Testis (tissue), 3 donors: ENCODE results near the gene LSR. TPM values are rescaled to one million over a fixed set of nuclear protein-coding genes. Genes with fewer than 3 reads are reported as not detected.

Source experiments
- DNase-seq: peaks from one replicate; pipeline ENCODE4 v3.0.0-alpha.2; 2019
- H3K27ac ChIP-seq, 2 donors: fragments of 200-600 bp; sonication (generic); one replicate each; pipeline ENCODE4 v1.5.1; 2019
- H3K27me3 ChIP-seq: fragments of 200-600 bp; sonication (generic); one replicate; pipeline ENCODE4 v1.5.1; 2019
- H3K36me3 ChIP-seq: fragments of 200-600 bp; sonication (generic); one replicate; pipeline ENCODE4 v1.5.1; 2017; ENCODE audit warnings: low read depth; ENCODE audit errors: missing control alignments
- H3K4me1 ChIP-seq: fragments of 200-600 bp; sonication (generic); one replicate; pipeline ENCODE4 v1.5.1; 2019
- H3K4me3 ChIP-seq, 2 donors: fragments of 200-600 bp; sonication (generic); one replicate each; pipeline ENCODE4 v1.5.1; 2017 to 2019
- H3K9me3 ChIP-seq: fragments of 200-600 bp; sonication (generic); one replicate; pipeline ENCODE4 v1.5.1; 2017
- CTCF ChIP-seq, 3 experiments: fragments of 450-650 bp in 2 of 3; fragments of 200-600 bp in 1 of 3; sonication (generic) in 1 of 3; IDR thresholded peaks; one replicate each; pipeline ENCODE4 v1.5.1; 2016 to 2019; ENCODE audit warnings: antibody characterized with exemption in 3 of 3, mild to moderate bottlenecking in 2 of 3, moderate library complexity in 1 of 3
- POLR2A ChIP-seq: fragments of 450-650 bp; IDR thresholded peaks from one replicate; pipeline ENCODE4 v1.6.1; 2017; ENCODE audit warnings: antibody characterized with exemption, mild to moderate bottlenecking, moderate library complexity
- WGBS, 2 donors: methylation state at CpG; one replicate each; pipeline ENCODE4 v1.1.5; 2018; 5-methylcytosine and 5-hydroxymethylcytosine counted together
- intact Hi-C: fragments of 100-400 bp; cut with DNase I; formaldehyde crosslinking; loops from one replicate; pipeline ENCODE4 v1.15.1; 2023; ENCODE audit warnings: low total_unique reads
- polyA plus RNA-seq: library from polyadenylated mRNA; stranded (reverse); fragments of 350-450 nt; fragmentation: Illumina TruSeq; extraction: RNeasy Lipid Tissue Mini Kit (QIAGEN cat#74804); gene quantifications from one replicate; pipeline ENCODE4 v1.2.3, GENCODE V29; 2014; ENCODE audit warnings: low read depth, low replicate concordance; ENCODE audit not compliant: insufficient read depth
- total RNA-seq, 2 donors: library from RNA; depleted of rRNA; stranded (reverse); fragments of >200 nt; gene quantifications; one replicate each; pipeline ENCODE4 v1.2.3, GENCODE V29; 2016

Gene LSR
- total and polyA plus RNA-seq, 3 donors from 2014 or later, result 85.7 to 195 (median 154) TPM

- 84 to 96% methylated on average over 3 of the region's 3 CpGs for WGBS, 2 donors
- Histone ChIP-seq H3K27ac (no peak overlapping the region), H3K4me3 (no peak overlapping the region), H3K9me3 (no peaks in the 10 kb centered on the region), H3K4me1 (no peaks in the 10 kb centered on the region), H3K27me3 (no peaks in the 10 kb centered on the region), H3K36me3 (no peaks in the 10 kb centered on the region)
- intact Hi-C loops, result no loop called here
- DNase-seq, result no peak
- TF ChIP-seq POLR2A (no peak), CTCF (IDR thresholded peaks at IDR 0.05) (no peak)
Observed at GRCh38 chr19:35297515-35297848, 48.7 kb downstream of the LSR start.

- WGBS, 2 donors, result 89 to 100% methylated on average over 2 of the region's 2 CpGs
- Histone ChIP-seq H3K27ac (no peak overlapping the region), H3K36me3 (no peaks in the 10 kb centered on the region), H3K4me3 (no peak overlapping the region), H3K4me1 (no peaks in the 10 kb centered on the region), H3K9me3 (no peaks in the 10 kb centered on the region), H3K27me3 (no peaks in the 10 kb centered on the region)
- TF ChIP-seq CTCF (IDR thresholded peaks at IDR 0.05), result no peak
- intact Hi-C loops, result no loop called here
- DNase-seq, result no peak
Observed at GRCh38 chr19:35297922-35298321, 49.1 kb downstream of the LSR start.

GRCh38 chr19:35298561-35298972 lies 49.8 kb downstream of the LSR start:
- Histone ChIP-seq H3K36me3 (no peaks in the 10 kb centered on the region), H3K4me3 (no peak overlapping the region), H3K27me3 (no peaks in the 10 kb centered on the region), H3K4me1 (no peaks in the 10 kb centered on the region), H3K27ac (no peak overlapping the region), H3K9me3 (no peaks in the 10 kb centered on the region)
- intact Hi-C loops, result no loop called here
- WGBS, 2 donors, result 92 to 95% methylated on average over 5 of the region's 5 CpGs
- DNase-seq, result no peak
- TF ChIP-seq CTCF (IDR thresholded peaks at IDR 0.05) (no peak), POLR2A (no peak)

- peak overlapping the region; percentile 5 to 6 for H3K4me3 ChIP-seq
- H3K9me3 ChIP-seq, result no peaks in the 10 kb centered on the region
- peak; percentile 70 for DNase-seq
- no peaks in the 10 kb centered on the region for H3K4me1 ChIP-seq
- 27 to 54% methylated on average over 6 to 33 of the region's 55 CpGs for WGBS, 2 donors
- no peaks in the 10 kb centered on the region for H3K36me3 ChIP-seq
- TF ChIP-seq POLR2A (no peak), CTCF (IDR thresholded peaks at IDR 0.05) (no peak)
- no peaks in the 10 kb centered on the region for H3K27me3 ChIP-seq
- intact Hi-C loops, result no loop called here
- H3K27ac ChIP-seq, result no peak overlapping the region
Observed at GRCh38 chr19:35299523-35300338, 50.9 kb downstream of the LSR start.

GRCh38 chr19:35300339-35300649 lies 51.5 kb downstream of the LSR start:
- WGBS, 2 donors, result 55 to 76% methylated on average over 6 to 10 of the region's 10 CpGs
- Histone ChIP-seq H3K27ac (no peak overlapping the region), H3K9me3 (no peaks in the 10 kb centered on the region), H3K4me1 (no peaks in the 10 kb centered on the region), H3K4me3 (peak overlapping the region in 1 of 2 donors; percentile 5), H3K27me3 (no peaks in the 10 kb centered on the region), H3K36me3 (no peaks in the 10 kb centered on the region)
- intact Hi-C loops, result no loop called here
- no peak for TF ChIP-seq POLR2A
- no peak for TF ChIP-seq CTCF (IDR thresholded peaks at IDR 0.05)
- DNase-seq, result no peak
